HG03280 (cell line): ENCODE results near the gene NEXN.
"Not testable (repeated sequence)": the region's sequence is repeated elsewhere in the genome, so short reads cannot be mapped to it uniquely, and the experiment has no call there.

Experiments used
- ATAC-seq: cut with Tn5 transposase; IDR thresholded peaks from one replicate; pipeline ENCODE4 v1.9.1; 2021; ENCODE audit warnings: mild to moderate bottlenecking, moderate library complexity; ENCODE audit not compliant: unreplicated experiment

NEXN gene

DNA sequence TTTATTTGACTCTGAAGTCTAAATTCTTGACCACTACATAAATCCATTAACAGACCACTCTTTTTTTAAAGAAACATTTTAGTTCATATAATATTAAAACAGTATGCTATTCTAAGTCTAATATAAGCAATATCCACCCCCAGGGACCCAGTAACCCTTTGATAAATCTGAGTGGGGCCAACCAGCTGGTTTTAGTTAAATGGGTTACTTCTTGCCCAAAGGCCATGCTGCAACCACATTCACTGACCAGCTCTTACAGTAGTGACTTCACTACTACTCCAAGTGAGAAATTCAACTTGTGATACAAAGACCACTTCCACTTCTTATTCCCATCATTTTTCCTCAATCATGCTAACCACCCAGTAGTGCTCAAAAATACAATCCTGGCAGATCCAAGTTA is 70.0 kb downstream of the NEXN start:
- no peak for ATAC-seq

DNA sequence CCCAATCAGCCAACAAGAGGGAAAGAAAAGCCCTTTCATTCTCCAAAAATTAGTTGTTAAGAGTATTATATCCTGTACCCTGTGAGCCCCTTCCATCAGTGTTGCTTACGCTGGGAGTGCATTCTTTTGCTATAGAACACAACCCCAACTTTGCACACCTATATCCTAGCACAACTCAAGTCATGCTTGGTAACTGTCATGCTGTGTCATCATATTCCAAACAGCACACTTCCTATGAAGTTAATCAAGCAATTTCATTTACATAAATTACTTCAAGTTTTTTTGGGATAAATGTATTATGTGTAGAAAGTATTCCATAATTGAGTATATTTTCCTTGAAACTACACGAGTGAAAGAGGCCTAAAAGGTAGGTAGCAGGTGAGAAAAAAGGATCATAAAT is 70.4 kb downstream of the NEXN start:
- no peak for ATAC-seq

DNA sequence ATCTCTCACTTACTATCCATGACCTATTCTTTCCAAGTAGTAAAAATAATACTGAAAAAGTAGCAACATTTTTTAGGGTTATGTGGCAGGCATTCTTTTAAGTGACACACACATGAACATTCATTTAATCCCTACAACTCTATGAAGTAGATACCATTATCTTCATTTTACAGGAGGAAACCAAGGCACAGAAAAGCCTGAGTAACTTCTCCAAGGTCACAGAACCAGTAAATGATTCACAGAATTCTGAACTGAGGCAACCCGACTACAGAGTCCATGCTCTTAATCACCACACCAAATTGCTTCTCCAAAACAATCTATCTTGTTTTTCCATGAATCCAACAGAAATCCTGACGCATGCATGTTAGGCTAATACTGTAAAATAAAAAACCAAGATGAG is 73.0 kb downstream of the NEXN start:
- ATAC-seq, result no peak

DNA sequence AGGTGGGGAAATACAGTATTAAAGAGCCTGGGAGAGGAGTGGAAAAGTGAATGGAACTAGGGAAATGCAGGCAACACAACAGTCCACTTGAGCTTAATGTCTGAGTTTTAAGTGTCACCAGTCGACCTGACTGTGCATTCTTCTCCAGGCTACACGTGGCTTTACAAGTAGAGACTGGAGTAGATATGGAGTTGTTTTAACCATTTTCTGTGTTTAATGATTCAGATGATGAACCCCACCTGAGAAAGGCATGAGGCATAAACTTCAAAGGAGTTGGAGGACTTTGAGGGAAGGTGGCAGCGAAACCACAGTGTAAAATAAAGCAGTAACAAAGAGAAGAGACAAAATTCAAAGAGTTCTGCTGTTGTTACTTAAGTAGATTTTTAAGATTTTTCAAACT is 77.9 kb downstream of the NEXN start:
- no peak for ATAC-seq

DNA sequence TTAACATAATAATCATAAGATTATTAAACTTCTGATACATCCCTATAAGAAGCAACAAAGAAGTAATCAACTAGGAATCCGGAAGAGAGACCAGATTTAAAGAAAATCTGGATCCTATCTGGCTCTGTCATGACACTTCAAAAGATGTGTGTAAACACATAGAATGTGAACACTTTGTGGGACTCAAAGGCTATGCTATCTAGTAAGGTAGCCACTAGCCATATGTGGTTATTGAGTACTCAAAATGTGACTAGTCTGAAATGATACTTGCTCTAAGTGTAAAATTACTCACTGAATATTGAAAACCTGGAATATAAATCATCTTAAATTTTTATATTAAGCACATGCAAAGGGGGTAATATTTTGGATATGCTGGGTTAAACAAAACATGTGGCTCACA is 81.8 kb downstream of the NEXN start:
- ATAC-seq, result no peak

DNA sequence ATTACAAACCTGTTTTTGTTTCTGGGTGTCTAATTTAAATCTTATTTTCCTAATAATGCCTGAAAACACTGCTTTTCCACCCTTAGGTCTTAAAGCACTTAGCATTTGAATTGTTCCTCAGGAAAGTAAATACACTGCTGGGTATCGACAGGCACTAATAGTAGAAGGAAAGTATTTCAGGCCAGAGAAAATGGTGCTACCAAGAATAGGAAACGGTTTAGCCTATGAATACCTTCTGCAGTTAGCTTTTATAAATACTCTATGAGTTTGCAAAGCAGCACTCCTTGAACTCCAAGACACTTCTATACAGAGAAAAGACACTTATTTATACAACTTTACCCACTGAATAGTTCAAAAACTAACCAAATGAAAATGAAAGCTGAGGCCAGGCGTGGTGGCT is 83.7 kb downstream of the NEXN start:
- ATAC-seq, result no peak

DNA sequence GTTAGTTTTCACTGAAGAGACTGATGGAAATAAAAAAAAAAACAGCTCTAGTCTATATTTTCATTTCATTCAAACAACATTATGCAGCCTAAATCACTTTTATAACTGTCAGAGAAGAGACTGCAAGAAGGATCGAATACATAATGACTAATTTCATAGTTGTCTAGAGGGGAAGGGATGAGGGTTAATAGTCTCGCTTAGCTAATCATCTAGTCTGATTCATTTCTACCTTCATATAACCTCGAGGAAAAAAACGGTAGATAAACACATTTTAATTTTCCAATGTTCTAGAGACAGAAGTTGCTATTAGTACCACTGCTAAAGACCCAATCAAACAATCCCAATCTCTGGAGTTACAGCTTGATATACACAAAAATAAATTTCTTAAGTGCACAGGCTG is 87.0 kb downstream of the NEXN start:
- ATAC-seq, result no peak

DNA sequence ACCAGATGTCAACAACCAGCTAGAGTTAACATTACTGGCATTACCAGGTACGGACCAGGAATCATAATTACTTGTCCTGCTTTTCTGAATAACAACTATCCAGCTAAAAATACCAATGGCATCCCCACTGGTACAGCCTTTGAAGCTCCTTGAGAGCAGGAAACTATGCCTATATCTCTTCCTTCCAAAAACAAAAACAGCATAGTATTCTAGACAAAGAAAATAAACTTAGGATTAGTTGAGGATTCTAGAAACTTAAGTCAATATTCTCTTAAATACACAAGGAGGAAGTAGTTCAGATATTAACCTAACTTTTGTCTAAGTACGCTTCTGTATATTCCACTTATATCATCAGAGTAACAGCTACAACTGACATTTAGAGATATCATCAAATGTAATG is 87.5 kb downstream of the NEXN start:
- ATAC-seq, result no peak

DNA sequence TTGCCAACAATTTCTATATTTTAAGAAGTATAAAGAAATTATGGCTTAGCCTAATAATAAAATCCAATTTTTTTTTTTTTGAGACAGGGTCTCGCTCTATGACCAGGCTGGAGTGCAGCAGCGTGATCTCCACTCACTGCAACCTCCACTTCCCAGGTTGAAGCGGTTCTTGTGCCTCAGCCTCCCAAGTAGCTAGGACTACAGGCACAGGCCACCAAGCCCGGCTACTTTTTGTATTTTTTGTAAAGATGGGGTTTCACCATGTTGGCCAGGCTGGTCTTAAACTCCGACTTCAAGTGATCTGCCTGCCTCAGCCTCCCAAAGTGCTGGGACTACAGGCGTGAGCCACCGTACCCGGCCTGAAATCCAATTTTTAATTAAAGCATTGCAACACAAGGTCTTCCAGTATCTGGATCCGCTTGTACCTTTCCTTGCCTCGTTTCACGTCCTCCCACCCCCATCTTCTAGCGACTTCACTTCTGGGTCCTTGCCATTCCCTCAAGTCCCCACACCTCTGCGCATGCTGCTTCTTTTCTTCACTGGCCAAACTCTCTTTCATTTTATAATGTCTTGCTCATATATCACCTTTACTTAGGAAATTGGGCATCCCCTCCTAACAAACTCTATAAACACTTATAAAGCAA is 88.1 kb downstream of the NEXN start:
- no peak for ATAC-seq

DNA sequence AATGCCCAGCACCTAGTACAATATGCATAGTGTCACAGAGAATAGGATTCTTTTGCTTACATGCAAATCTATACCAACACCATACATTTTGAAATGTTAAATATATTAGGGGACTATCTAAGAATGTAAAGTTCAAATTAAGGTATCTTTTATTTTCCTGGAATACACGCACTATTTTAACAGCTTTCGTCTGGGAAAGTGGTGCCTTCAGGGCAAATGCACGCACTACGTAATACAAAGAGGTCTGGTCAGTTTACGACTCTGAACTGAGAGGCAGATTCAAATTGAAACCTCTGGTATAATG is 89.5 kb downstream of the NEXN start:
- peak; percentile 1 for ATAC-seq

DNA sequence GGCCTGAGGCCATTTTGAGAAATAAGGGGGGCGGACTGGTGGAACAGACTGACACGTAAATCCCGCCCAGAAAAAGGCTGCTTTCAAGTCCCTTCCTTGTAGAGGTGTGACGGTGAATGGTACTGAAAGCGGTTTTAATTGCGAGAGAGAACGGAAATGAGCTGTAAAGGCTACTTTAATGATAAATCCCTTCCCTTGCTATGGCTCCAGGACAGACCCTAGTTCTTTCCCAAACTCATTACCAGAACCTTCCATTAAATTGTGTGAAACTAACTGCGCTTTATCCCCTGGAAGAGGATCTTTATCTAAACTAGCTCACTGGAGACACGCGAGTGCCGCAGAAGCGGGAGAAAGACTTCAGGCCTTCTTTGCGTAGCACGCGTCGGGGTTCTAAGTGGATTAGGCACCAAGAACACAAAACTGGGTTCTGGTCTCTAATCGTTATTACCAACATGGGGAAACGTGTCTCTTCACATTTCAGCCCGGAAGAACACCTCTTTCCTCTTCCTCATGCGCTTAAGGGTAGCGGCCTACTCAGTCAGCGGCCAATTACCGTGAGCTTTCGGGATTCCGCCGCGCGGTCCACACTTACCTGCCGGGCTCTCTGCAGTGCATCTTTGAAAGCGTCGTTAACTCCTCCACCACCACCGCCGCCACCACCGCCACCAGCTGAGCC is 90.0 kb downstream of the NEXN start:
- peak; percentile 65 for ATAC-seq

DNA sequence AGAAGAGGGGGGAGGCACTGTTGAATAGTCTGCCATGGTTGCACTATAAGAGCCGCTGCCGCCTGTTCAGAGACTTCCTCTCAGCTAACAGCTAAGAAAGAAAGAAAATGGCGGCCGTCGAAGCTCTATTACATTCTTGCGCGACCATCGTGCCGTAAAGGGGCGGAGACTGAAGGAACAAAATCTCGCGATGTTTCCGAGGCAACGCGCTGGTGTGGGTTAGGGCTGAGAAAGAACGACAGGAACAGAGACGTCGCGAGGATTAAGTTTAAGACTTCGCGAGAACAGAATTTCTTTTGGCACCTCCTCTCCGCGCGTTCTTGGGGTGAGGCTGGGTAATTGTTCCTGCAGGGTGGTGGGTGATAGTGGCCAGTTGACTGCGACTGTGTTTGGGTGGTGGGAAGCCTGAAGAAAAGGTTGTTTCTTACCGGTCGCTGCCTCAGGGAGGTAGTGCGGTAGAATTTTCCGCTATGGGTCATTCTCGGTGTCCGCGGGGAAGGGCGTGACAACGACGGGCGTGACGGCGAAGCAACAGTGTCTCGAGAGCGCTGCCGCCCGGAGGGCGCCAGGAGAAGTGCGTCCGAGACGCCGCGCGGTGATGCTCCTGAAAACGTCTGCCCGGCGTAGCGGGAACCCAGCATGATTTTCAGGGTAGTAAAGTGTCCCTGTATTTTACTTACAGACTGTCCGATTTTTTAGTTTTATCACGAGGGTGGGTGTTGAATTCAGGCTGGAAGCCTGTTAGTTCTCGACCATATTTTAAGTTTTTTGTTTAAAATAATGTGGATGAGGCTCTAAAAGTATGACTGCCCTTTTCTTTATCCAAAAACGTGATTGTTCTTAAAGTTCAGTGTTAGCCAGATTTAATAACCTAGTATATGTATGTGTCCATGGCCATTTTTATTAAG is 90.8 kb downstream of the NEXN start, which contains the start of gene FUBP1:
Gene FUBP1, minus strand, starts transcription at position 104 of the 908 bp plus-strand sequence. Its CDS starts 68 bp downstream, at position 36.
- ATAC-seq, result peak; percentile 75

DNA sequence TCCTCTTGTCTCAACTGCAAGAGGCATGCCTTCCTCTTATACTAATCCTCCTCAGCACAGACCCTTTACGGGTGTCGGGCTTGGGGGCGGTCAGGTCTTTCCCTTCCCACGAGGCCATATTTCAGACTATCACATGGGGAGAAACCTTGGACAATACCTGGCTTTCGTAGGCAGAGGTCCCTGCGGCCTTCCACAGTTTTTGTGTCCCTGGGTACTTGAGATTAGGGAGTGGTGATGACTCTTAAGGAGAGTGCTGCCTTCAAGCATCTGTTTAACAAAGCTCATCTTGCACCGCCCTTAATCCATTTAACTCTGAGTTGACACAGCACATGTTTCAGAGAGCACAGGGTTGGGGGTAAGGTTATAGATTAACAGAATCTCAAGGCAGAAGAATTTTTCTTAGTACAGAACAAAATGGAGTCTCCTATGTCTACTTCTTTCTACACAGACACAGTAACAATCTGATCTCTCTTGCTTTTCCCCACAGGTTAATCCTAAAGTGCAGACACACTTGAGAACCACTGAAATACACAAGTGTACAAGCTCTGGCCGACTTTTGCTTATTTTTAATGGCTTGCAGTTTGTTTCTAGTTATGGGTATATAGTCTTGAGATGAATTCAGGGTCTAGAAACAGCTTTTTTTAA is 95.0 kb downstream of the NEXN start:
- not testable (repeated sequence) for ATAC-seq

DNA sequence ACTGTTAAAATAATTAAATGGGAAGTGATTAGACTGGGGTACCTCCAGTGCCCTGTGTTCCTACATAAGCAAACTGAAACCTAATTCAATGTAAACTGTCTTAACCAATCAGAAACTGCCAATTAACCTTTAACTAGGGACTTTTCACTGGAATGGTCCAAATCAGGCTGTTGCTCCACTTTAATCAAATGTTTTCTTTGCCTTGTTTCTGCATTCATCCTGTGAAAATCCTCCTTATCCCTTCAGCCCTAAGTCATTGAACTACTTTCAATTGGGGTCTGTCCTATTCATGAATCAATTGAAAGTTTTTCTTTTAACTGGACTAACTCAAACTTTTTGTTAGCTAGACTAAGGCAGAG is 95.6 kb downstream of the NEXN start:
- ATAC-seq, result no peak

DNA sequence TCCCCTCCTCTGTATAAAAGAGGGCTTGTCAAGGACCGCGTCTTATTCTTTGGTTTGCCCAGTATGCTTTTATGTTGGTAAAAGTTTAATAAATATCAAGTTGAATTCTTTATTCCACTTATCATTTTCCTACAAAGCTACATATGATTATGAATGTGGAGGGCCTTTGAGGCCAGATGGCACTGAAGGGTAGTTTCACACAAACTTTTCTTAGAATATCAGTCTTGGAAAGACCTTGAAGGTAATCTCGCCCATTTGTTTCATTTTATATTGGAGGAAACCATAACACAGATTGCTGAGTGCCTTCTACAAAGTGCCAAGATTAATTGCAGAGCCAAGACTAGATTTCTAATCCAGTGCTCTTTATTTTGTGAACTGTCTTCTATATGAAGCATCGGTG is 96.2 kb downstream of the NEXN start:
- no peak for ATAC-seq

DNA sequence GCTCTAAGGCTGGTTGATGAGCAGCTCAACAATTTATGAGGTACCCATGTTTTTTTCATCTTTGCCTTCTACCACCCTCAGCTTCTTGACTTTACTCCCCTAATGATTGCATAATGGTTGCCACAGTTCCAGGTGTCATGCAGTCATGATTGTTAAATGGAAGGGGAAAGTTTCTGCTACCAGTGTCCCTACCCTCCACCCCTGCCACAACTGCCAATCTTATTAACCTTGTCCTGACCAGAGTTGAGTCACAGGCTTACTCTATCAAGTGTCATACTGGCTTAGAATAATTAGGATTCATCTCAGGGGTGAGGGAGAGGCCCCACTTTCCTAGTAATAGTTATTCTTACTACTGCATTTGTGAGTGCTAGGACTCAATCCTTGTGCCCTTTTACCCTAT is 98.4 kb downstream of the NEXN start:
- ATAC-seq, result no peak

DNA sequence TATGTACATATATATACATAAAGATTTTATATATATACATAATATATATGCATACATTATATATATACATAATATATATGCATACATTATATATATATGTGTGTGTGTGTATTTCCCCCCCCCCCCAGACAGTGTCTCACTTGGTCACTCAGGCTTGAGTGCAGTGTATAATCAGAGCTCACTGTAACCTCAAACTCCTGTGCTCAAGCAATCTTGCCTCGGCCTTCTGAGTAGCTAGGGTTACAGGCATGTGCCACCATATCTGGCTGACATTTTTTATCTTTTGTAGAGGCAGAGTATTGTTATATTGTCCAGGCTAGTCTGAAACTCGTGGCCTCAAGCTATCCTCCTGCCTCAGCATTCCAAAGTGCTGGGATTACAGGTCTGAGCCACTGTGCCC is 99.5 kb downstream of the NEXN start:
- no peak for ATAC-seq

DNA sequence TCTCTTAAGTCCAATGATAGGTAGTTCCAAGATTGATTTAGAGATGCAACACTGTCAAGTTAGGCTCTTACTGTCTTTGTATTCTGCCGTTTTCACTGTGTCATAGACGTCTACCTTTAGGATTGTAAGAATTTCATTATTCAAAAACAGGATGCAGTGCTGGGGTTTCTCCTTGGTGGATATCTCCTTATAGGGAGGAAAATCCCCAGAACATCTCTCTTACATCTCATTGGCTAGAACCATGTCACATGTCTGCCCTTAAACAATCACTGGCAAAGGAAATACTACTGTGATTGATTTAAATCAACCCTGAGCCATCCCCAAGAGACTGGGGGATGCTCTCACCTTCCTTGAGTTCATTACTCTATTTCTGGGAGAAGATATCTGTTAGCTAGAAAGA is 101.3 kb downstream of the NEXN start:
- no peak for ATAC-seq

DNA sequence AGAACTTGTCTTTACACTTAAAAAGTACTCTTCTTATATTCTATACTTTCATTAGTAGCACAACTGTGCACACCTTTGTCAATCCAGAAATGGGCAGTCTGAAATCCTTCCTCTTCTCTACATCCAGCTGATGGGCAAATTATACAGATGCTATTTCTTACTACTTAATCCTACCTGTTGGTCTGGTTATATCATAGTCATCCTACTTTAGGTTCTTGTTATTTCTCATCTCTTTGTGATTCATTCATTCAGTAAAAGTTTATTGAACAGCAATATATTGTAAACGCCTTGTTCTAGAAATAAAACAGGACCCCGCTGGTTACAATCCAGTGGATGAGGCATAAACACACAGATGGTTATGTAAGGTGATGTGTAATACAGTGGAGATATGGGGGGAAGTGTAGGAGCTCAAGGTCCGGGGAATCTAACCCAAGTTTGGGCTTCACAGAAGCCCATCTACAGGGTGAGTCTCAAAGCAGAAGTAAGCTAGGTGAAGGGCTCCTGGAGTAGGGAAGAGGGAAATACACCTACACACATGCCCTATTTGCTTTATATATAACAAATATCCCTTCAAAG is 102.3 kb downstream of the NEXN start:
- no peak for ATAC-seq

DNA sequence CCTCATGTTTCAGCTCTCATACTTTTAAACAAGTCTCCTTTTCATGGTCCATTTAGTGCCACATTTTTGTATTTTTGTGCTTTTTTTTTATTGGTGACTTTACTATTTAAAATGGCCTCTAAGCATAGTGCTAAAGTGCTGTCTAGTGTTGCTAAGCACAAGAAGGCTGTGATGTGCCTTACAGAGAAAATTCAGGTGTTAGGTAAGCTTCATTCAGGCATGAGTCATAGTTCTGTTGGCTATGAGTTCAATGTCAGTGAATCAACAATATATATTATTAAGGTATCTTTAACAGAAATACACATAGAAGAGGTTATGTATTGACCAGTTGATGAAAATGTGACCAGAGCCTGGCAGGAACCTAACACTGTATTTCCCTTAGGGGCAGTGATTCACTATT is 103.2 kb downstream of the NEXN start:
- ATAC-seq, result no peak
